NCI-H774 (cell line): ENCODE results near the gene RHOXF2.
A peak's percentile ranks its signal among the peaks of the same experiment; 100 is the strongest.

ENCODE experiments used
- DNase-seq: peaks from one replicate; lab custom pipeline; 2025; lab: John Stamatoyannopoulos, UW

Gene RHOXF2

GRCh38 chrX:120200851-120201250 lies 42.4 kb downstream of the RHOXF2 start:
- DNase-seq = no peak

- no peak for DNase-seq
Measured at GRCh38 chrX:120205816-120206753, 47.7 kb downstream of the RHOXF2 start.

GRCh38 chrX:120207009-120207605 lies 48.7 kb downstream of the RHOXF2 start:
- DNase-seq = no peak

- DNase-seq = peak; percentile 56
Measured at GRCh38 chrX:120213438-120214265, 55.2 kb downstream of the RHOXF2 start.
